Prostate gland (tissue), 2 donors: Measurements from ENCODE around the gene NASP. TPM values are rescaled to one million over a fixed set of nuclear protein-coding genes. Genes with fewer than 3 reads are reported as not detected.

ENCODE experiments used
- DNase-seq: peaks from one replicate; pipeline ENCODE4 v3.0.0-alpha.2; 2019; ENCODE audit warnings: low spot score
- H3K27ac ChIP-seq, 2 donors: fragments of 200-600 bp; sonication (generic); 2 replicates each; pipeline ENCODE4 v1.5.1; 2017 to 2019
- H3K27me3 ChIP-seq: fragments of 200-600 bp; sonication (generic); replicated peaks from 2 replicates; pipeline ENCODE4 v1.5.1; 2019; ENCODE audit not compliant: insufficient read depth
- H3K36me3 ChIP-seq, 2 donors: fragments of 200-600 bp; sonication (generic); 1 replicate in 1 of 2; 2 replicates in 1 of 2; pipeline versions ENCODE4 v1.5.1 to v1.8.1; 2017 to 2019
- H3K4me1 ChIP-seq: fragments of 200-600 bp; sonication (generic); replicated peaks from 2 replicates; pipeline ENCODE4 v1.5.1; 2019
- H3K4me3 ChIP-seq, 2 donors: fragments of 200-600 bp; sonication (generic); 2 replicates each; pipeline ENCODE4 v1.5.1; 2017 to 2019
- H3K9me3 ChIP-seq: fragments of 200-600 bp; sonication (generic); 2 replicates; pipeline ENCODE4 v1.5.1; 2017
- CTCF ChIP-seq, 4 experiments: fragments of 200-600 bp in 2 of 4; fragments of 450-650 bp in 2 of 4; sonication (generic) in 2 of 4; IDR thresholded peaks; 1 replicate in 3 of 4; 2 replicates in 1 of 4; pipeline ENCODE4 v1.5.1; 2016 to 2019; ENCODE audit warnings: antibody characterized with exemption in 4 of 4, mild to moderate bottlenecking in 2 of 4, moderate library complexity in 2 of 4
- POLR2A ChIP-seq: fragments of 450-650 bp; IDR thresholded peaks from one replicate; pipeline ENCODE4 v1.6.1; 2016; ENCODE audit warnings: antibody characterized with exemption, mild to moderate bottlenecking
- POLR2AphosphoS5 ChIP-seq: sonication (generic); formaldehyde crosslinking; IDR thresholded peaks from one replicate; pipeline ENCODE4 v1.6.1; 2017; ENCODE audit warnings: antibody characterized with exemption
- WGBS: methylation state at CpG from one replicate; pipeline ENCODE4 v1.1.5; 2018; 5-methylcytosine and 5-hydroxymethylcytosine counted together
- intact Hi-C: fragments of 100-400 bp; cut with DNase I; formaldehyde crosslinking; loops from one replicate; pipeline ENCODE4 v1.14.2; 2022
- total RNA-seq, 2 donors: library from RNA; depleted of rRNA; stranded (reverse); fragments of >200 nt; gene quantifications; one replicate each; pipeline ENCODE4 v1.1.0, GENCODE V29; 2016

NASP gene
- total RNA-seq, 2 donors from 2014 or later, result 66.5 to 115 TPM

- 78% methylated on average over 3 of the region's 3 CpGs for WGBS
- H3K4me3 ChIP-seq, result no peak overlapping the region
- intact Hi-C loops, result no loop called here
- H3K36me3 ChIP-seq, result no peaks in the 10 kb centered on the region
- no peak for DNase-seq
- no peaks in the 10 kb centered on the region for H3K27me3 ChIP-seq
- no peaks in the 10 kb centered on the region for H3K9me3 ChIP-seq
- H3K27ac ChIP-seq, result no peak overlapping the region
- TF ChIP-seq CTCF (IDR thresholded peaks at IDR 0.05) (no peak), POLR2A (no peak), POLR2AphosphoS5 (no peak)
- H3K4me1 ChIP-seq, result peaks cover 4% of the 10 kb centered on the region
Observed at GRCh38 chr1:45573231-45573804, 10.5 kb upstream of the NASP start.

GRCh38 chr1:45574105-45574626 lies 9.7 kb upstream of the NASP start:
- 92% methylated on average over 7 of the region's 7 CpGs for WGBS
- intact Hi-C loops, result no loop called here

GRCh38 chr1:45583264-45583665 lies 576 bp upstream of the NASP start:
- H3K27me3 ChIP-seq, result no peaks in the 10 kb centered on the region
- DNase-seq, result peak; percentile 95
- no peaks in the 10 kb centered on the region for H3K36me3 ChIP-seq
- peaks cover 10% of the 10 kb centered on the region for H3K4me1 ChIP-seq
- WGBS, result under 1% methylated on average over 19 of the region's 19 CpGs
- intact Hi-C loops, result loop anchor here (5.0 kb wide), 1 partner anchor 104 kb away; the partner anchor contains the start of genes GPBP1L1 and TMEM69
- peak; percentile 56 for TF ChIP-seq POLR2AphosphoS5
- no peak for TF ChIP-seq POLR2A
- no peak for TF ChIP-seq CTCF (IDR thresholded peaks at IDR 0.05)
- no peaks in the 10 kb centered on the region for H3K9me3 ChIP-seq
- peak overlapping the region; percentile 93 to 99 for H3K4me3 ChIP-seq
- H3K27ac ChIP-seq, result peak overlapping the region; percentile 94 to 95

More at GRCh38 chr1:45574105-45574626, 9.7 kb upstream of the NASP start:
- no peaks in the 10 kb centered on the region for H3K9me3 ChIP-seq
- no peak overlapping the region for H3K4me3 ChIP-seq
- H3K27me3 ChIP-seq, result no peaks in the 10 kb centered on the region
- DNase-seq, result no peak
- TF ChIP-seq POLR2AphosphoS5 (no peak), CTCF (IDR thresholded peaks at IDR 0.05) (no peak), POLR2A (no peak)
- H3K4me1 ChIP-seq, result peaks cover 4% of the 10 kb centered on the region
- H3K27ac ChIP-seq, result no peak overlapping the region
- H3K36me3 ChIP-seq, result no peaks in the 10 kb centered on the region

- under 1% methylated on average over 59 of the region's 59 CpGs for WGBS
- H3K4me3 ChIP-seq, result peak overlapping the region; percentile 93 to 99
- intact Hi-C loops, result loop anchor here (5.0 kb wide), 1 partner anchor 103 kb away; the partner anchor contains the start of genes GPBP1L1 and TMEM69
- peaks cover 10% of the 10 kb centered on the region for H3K4me1 ChIP-seq
- no peaks in the 10 kb centered on the region for H3K9me3 ChIP-seq
- H3K27ac ChIP-seq, result peak overlapping the region; percentile 94 to 95
- H3K27me3 ChIP-seq, result no peaks in the 10 kb centered on the region
- H3K36me3 ChIP-seq, result no peaks in the 10 kb centered on the region
- TF ChIP-seq CTCF (IDR thresholded peaks at IDR 0.05) (no peak), POLR2AphosphoS5 (peak; percentile 59)
- DNase-seq, result peak; percentile 87
Observed at GRCh38 chr1:45584351-45585109, 689 bp downstream of the NASP start.
